NOMO-1 (cell line): ENCODE results near the gene HDAC5.
"Not testable (repeated sequence)": the region's sequence is repeated elsewhere in the genome, so short reads cannot be mapped to it uniquely, and the experiment has no call there.

Source experiments
- DNase-seq, 2 experiments: peaks; one replicate each; lab custom pipeline; 2025; ENCODE audit not compliant: unreplicated experiment in 2 of 2; lab: John Stamatoyannopoulos, UW

Gene HDAC5

DNA sequence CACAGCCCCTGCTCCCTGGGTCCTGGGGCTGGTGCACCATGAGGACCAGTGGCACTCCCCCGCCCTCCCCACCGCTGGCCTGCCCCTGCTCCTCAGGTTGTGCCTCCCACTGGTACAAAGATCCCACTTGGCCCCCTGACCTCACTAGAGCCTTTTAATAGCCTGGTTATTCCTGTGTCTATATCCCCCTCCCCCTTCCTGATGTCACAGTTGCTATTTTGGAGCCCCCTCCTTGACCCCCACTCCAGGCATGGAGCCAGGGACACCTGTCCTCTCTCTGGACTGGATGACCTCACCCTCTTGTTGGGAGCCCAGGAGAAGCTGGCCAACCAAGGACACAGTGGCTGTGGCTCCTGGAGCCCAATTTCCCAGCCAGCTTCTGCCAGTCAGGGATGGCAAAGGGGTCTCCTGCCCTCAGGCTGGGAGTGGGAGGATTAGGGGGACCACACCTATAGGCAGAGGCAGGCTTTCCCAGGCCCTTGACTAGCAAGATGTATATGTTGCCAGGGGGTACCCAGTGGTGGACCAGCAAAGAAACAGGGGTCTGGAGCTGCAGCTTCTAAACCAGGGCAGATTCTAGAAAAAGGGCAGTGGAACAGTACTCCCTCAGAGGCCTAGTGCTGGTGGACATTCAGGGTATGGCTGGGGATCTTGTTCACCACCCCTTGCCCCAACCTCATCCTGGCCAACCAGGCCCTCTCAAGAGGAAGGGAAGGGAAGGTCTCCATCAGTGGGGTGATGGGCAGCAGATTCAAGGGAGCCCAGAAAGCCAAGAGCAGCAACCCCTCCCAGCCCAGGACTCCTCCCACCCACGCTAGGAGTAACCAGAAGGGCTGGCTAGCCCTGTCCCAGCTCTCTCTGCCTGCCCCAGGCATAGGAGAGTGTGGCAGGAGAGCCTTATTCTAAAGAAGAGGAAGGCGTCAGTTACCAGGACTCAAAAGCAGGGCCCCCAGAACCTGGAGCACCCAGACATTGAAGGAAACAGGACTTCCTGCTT, 10.9 kb downstream of the HDAC5 start:
- DNase-seq = no peak

- no peak for DNase-seq
Observed at GRCh38 chr17:44111777-44112176, 11.7 kb downstream of the HDAC5 start.

DNA sequence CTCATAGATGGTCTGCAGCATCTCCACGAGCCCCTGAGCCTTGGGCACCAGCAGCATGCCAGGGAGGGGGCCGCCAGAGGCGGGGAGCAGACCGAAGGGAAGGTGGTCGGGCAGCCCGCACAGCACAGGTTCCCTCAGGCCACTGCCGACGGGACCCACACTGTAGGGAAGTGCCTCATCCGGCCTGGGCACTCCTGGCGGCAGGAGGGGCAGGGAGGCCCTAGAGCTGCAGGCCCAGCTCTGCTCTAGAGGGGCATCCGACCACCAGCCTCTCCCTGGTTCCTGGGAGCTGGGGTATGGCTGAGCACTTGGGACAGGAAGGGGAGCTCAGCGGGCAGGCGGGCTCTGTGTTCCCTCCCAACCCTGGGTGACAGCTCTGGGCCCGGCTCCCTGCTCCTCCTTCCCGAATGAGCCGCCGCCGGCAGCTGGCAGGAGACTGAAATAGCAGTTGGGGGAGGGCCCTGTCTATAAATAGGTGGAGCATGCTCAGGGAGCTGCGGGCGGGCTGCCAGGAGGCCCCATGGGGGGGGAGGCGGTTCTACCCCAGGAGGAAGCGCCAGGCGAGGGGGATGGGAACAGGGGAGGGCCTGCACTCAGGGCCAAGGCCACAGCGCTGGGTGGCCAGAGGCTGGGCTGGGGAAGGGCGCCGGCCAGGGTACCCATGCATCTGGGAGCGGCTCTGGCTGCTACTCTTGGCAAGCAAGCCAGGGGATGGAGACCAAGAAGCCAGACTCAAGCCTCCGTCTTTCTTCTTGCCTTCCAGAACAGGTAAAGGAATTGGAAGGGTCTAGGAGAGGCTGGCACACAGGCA, 12.4 kb downstream of the HDAC5 start:
- DNase-seq = peak; percentile 90 to 97

DNA sequence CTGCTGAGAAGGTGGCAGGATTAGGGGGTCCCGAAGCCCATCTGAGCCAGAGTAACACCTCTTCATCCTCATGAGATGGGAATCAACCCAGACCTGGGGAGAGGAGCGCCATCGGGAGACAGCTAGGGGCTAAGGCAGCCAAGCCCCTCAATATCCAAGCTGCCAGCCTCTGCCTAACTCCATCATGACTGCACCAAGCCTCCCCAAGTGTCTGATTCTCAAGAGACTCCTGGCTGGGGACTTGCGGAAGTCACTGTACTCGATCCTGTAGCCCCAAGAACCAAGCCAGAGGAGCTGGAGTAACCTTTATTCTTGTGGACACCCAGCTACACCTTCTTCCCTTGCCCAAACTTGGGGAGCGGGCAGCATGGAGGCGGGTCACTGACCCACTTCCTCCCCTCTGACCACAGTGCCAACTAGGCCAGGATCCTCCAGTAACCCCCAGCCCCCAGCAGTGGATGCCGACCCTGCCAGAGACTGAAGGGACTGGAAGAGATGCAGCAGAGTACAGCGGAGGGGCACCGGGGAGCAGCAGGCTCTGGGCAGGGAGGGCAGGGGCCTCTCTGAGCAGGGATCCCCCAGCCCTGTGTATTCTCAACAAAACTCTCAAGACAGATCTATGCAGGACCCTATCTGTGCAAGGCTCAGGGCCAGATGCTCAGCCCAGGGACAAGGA, 13.3 kb downstream of the HDAC5 start:
- no peak for DNase-seq

DNA sequence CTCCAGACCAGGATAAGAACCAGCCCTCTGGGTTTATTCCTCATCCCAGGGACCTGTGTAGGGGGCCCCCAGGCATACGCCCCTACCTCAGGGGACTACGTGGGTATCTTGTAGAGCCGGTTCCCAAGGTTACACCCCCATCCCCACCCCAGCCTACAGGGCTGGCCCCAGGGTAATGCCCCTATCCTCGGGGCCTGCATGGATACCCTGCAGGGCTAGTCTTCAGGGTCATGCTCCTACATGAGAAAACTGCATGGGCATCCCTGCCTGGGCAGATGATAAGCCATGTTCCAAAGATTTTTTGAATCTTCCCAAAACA, 14.2 kb downstream of the HDAC5 start:
- DNase-seq = no peak

DNA sequence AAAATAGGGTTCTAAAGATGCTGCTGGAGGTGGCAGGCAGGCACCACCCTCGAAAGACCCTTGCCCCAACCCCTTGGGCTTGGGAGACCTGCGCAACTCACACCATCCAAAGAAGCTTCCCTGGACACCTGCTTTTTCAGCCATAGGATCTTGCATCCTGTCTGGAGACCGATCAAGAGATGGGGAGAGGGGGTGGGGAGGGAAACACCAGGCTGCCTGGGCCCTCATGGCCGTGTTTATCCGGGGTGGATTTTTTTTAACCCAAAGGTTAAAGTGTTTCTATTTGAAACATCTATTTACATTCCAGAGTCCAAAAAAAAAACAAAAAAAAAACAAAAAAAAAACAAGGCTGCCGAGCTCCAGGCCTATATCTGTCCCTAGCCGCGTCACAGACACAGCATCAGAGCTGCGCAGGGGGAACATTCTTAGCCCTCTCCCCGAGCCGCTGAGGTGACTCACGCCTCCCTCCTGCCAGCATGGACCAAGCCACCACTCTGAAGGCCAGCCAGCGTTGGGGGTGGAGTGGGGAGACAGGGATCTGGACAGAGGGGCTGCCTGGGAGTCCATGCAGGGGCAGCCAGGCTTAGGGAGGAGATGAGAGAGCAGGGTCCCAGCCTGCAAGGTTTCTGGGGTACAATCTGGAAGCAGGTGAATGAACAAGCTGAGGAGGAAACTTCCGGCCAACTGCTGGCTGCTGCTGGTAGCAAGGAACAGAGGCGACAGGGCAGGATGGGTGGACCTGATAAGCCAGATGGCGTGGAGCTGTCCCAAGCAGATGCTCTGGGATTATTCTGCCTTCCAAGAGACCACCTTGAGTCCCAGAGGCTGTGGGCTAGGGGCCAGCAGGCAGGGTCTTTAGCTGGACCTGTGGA, 14.8 kb downstream of the HDAC5 start:
- DNase-seq = no peak

DNA sequence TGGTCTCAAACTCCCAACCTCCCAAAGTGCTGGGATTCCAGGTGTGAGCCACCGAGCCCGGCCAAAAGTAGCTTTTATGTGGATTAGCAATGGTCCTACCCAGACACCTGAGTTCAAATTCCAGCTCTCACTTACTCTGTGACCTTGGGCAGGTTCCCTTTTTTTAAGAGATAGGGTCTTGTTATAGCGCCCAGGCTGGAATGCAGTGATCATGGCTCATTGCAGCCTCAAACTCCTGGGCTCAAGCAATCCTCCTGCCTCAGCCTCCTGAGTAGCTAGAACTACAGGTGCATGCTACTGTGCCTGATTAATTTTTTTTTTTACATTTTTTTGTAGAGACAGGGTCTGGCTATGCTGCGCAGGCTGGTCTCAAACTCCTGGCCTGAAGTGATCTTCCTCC, 16.6 kb downstream of the HDAC5 start:
- DNase-seq = no peak

GRCh38 chr17:44105941-44106340, 17.5 kb downstream of the HDAC5 start:
- no peak for DNase-seq

GRCh38 chr17:44105483-44105882, 18.0 kb downstream of the HDAC5 start:
- DNase-seq = no peak

DNA sequence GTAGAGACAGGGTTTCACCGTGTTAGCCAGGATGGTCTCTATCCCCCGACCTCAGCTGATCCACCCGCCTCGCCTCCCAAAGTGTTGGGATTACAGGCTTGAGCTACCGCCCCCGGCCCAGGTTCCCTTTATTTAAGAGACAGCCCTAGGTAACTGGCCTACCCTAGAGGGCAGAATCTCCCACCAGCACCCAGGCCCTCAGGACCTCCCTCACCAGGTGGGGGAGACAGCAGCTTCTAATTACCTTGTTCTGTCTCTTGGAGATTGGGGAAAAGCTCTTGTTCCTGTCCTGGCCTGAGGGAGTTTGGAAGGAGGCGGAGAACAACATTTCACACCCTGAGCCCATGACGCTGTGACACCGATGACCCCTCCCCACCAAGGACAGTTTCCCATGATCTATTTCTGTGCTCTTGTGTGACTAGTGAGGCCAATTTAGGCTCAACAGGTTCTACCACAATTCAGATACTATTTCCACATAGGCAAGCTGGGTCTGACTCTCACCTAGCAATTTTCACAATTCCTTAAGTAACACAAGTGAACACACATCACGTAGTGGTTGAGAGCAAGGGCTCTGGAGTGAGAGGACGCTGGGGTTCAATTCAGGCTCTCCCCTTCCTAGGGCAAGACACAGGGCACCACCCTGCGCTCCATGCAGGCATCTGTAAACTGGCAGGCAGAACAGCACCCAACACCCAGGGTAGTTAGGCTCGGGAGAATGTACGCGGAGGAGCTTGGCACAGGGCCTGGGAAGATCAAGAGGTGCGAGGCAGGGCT, 20.4 kb downstream of the HDAC5 start:
- DNase-seq = no peak

- DNase-seq = not testable (repeated sequence)
Observed at GRCh38 chr17:44101858-44102257, 21.6 kb downstream of the HDAC5 start.

- no peak for DNase-seq
Observed at GRCh38 chr17:44097110-44097958, 26.1 kb downstream of the HDAC5 start.

- peak; percentile 51 to 56 for DNase-seq
Observed at GRCh38 chr17:44095647-44096496, 27.6 kb downstream of the HDAC5 start.

GRCh38 chr17:44095388-44095646, 28.1 kb downstream of the HDAC5 start:
- DNase-seq = no peak

- DNase-seq = no peak
Observed at GRCh38 chr17:44094701-44095387, 28.6 kb downstream of the HDAC5 start.

DNA sequence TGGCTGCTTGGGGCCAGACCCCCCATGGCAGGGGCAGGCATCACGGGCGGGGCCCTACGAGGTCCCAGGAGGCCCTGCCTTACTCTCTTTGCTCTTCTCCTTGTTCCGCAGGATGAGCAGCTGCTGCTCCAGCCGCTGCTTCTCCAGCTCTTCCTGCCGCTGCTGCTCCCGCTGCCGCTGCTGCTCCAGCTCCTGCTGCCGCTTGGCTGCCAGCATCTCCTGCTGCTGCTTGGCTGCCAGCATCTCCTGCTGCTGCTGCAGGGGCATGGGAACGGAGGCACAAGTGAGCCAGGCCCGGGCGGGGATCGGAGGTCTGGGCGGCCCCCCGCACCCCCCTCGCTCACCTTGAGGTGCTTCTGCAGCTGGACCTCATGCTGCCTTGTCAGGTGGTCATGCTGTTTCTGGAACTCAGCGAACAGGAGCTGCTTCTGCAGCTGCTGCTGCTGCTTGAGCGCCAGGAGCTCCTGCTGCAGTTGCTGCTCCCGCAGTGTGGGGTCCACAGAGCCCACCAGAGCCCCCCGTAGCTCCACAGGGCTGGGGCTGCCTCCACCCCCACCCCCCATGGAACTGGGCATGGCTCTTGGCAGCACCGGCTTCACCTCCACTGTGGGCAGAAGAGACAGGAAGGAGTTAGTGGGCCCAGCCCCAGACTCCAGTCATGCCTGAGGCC, 30.1 kb downstream of the HDAC5 start:
- no peak for DNase-seq

DNA sequence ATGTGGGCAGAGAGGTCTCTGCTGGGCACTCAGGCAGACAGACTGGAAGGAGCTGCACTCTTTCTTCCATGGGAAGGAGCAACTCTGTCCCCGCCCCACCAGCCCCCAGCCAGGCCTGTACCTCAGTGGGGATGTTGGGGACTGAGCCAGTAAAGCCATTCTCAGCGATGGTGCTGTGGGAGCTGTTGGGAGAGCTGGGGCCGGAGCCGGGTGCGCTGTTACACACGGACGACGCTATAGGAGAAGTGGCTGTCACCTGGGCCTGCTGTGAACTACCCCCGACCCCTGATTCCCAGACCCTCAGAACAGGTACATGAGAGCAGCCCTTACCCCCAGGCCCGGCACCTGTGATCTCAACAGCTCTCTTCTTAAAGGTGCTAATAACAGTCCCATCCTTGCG, 31.4 kb downstream of the HDAC5 start:
- no peak for DNase-seq
